DMS114 treated with DMSO at 0.1 percent for 48 hours (cell line): Measurements from ENCODE around the gene DNAJC1.

Source experiments
- DNase-seq: peaks from one replicate; lab custom pipeline; 2025; ENCODE audit not compliant: unreplicated experiment; lab: John Stamatoyannopoulos, UW

Gene DNAJC1

DNA sequence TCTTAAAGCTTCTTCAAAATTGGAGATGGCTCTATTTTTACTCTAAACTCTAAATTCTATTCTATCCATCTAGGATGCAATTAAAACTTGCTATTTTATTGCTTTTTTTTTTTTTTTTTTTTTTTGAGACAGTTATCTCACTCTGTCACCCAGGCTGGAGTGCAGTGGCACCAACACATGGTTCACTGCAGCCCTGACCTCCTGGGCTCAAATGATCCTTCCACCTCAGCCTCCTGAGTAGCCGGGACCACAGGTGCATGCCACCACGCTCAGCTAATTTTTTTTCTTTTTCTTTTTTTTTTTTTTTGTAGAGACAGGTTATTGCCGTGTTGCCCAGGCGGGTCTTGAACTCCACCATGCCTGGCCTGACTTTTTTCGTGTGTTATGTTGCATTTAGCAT, 41.2 kb downstream of the DNAJC1 start:
- no peak for DNase-seq

DNA sequence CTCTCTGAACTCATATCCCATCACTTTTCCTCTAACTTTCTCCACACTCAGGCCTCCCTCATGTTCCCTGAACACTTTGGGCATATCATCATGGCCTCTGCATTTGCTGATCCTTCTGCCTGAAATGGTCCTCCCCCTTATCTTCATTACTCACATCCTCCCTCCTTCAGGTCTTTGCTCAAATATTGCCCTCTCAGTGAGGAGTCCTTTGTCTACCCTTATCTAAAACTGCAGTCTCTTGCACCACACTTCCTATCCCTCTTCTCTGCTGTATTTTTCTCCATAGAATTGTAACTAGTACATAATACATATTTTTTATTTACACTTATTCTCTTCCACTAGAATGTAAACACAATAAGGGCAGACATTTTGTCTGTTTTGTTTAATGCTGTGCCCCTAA, 41.7 kb downstream of the DNAJC1 start:
- no peak for DNase-seq

GRCh38 chr10:21959998-21960397, 43.5 kb downstream of the DNAJC1 start:
- DNase-seq, result no peak

DNA sequence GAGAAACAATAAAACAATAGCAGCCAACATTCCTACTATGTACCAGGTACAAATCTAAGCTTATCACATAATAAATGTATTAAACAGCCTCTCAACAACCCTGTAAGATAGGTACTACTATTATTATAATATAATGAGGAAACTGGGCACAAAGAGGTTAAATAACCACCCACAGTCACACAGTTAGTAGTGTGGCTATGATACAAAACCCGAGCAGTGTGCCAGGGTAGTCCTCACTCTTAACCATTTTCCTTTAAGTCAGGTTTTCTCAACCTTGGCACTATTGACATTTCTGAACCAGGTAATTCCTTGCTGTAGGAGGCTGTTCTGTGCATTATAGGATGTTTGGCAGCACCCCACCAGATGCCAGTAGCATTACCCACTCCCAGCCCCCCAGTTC, 48.8 kb downstream of the DNAJC1 start:
- no peak for DNase-seq

GRCh38 chr10:21954132-21954531, 49.4 kb downstream of the DNAJC1 start:
- DNase-seq, result no peak

DNA sequence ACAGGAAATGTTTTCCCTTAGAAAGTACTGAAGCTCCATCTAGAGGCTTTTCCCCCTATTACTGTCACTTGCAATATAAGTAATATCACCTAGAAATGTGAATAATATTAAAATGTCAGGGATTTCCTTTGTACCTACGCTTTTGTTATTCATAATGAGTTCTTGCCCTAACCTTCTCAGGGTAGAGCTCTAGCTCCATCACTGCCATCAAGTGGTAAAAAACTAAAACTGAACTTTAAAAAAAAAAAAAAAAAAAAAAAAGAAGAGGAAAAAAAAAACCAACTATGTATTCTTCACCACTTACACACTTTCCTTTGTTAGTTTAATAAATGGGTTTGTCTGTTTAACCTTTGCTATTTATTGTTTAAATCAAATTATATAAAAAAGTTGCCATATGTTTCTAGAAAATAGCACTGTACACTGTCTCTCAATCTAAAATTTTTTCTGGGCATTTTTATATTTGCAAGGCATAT, 49.9 kb downstream of the DNAJC1 start:
- peak; percentile 71 for DNase-seq

DNA sequence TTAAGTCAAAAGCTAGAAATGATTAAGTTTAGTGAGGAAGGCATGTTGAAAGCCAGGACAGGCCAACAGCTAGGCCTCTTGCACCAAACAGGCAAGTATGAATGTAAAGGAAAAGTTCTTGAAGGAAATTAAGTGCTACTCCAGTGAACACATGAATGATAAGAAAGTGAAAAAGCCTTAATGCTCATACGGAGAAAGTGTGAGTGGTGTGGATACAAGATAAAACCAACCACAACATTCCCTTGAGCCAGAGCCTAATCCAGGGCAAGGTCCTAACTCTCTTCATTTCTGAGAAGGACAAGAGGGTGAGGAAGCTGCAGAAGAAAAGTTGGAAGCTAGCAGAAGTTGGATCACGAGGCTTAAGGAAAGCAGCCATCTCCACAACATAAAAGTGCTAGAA, 53.0 kb downstream of the DNAJC1 start:
- DNase-seq, result no peak

GRCh38 chr10:21946946-21947345, 56.6 kb downstream of the DNAJC1 start:
- no peak for DNase-seq

- DNase-seq, result no peak
Observed at GRCh38 chr10:21944727-21945386, 58.7 kb downstream of the DNAJC1 start.

- no peak for DNase-seq
Observed at GRCh38 chr10:21943633-21944265, 59.8 kb downstream of the DNAJC1 start.

DNA sequence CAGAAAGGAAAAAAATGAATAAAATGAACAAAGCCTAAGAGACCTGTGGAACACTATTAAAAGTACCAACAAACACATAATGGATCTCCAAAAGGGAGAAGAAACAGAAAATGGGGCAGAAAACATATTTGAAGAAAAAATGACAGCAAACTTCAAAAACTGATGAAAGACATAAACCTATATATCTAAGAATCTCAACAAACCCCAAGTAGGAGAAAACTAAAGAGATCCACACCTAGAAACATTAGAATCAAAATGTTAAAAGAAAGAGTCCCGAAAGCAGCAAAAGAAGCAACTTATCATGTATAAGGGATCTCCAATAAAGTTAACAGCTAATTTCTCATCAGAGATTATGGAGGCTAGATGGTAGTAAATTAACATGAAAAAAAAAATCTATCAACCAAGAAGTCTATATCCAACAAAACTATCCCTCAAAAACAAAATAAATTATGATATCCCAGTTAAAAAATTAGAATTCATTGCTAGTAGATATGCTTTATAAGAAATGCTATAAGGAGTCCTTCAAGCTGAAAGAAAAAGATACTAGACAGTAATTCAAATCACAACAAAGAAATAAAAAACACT, 68.0 kb downstream of the DNAJC1 start:
- no peak for DNase-seq

DNA sequence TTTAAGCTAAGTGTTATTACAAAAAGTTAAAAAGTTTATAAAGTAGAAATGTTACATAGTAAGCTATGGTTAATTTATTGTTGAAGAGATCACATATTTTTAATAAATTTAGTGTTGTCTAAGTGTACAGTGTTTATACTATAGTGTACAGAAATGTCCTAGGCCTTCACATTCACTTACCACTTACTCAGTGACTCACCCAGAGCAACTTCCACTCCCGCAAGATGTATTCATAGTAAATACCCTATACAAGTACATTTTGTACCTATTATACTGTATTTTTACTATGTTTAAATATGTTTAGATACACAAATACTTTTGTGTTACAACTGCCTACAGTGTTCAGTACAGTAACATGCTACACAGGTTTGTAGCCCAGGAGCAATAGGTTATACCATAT, 69.2 kb downstream of the DNAJC1 start:
- DNase-seq, result no peak

GRCh38 chr10:21929070-21929469, 74.5 kb downstream of the DNAJC1 start:
- DNase-seq, result peak; percentile 60

GRCh38 chr10:21927631-21928353, 75.7 kb downstream of the DNAJC1 start:
- peak; percentile 67 for DNase-seq

GRCh38 chr10:21926949-21927348, 76.6 kb downstream of the DNAJC1 start:
- DNase-seq, result peak; percentile 84

DNA sequence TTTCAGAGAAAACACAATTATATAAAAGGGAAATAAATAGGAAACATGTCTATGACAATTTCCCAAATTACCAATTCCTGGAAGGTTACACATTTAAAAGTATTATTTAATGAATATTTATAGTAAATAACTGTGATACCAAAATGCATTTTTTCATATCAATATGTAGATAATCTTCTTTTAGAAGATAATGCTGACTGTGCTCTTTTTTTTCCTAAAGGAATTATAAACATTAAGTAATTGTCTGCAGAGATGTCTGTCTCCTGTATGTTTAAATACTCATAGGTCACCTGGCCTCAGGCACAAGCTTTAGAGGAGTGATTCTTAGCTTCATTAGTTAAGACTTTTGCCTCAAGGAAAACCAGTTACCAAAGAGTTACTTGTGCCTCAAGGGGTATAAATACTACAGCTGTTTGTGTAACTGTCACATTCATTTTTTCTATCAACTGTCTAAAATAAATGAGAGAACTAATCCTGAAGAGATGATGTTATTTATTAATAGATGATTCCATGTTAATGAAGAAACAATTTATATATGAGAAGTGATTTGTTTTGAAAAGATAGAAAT, 77.1 kb downstream of the DNAJC1 start:
- peak; percentile 40 for DNase-seq

DNA sequence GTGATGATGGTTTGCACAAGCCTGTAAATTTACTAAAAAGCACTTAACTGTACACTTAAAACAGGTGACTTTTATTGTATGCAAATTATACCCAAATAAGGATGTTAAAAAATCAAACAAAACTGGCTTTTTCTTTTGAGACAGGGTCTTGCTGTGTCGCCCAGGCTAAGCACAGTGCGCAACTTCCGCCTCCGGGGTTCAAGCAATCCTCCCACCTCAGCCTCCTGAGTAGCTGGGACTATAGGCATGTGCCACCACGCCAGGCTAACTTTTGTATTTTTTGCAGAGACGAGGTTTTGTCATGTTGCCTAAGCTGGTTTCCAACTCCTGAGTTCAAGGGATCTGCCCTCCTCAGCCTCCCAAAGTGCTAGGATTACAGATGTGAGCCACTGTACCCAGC, 77.7 kb downstream of the DNAJC1 start:
- DNase-seq, result no peak

GRCh38 chr10:21924511-21924910, 79.0 kb downstream of the DNAJC1 start:
- DNase-seq, result no peak

DNA sequence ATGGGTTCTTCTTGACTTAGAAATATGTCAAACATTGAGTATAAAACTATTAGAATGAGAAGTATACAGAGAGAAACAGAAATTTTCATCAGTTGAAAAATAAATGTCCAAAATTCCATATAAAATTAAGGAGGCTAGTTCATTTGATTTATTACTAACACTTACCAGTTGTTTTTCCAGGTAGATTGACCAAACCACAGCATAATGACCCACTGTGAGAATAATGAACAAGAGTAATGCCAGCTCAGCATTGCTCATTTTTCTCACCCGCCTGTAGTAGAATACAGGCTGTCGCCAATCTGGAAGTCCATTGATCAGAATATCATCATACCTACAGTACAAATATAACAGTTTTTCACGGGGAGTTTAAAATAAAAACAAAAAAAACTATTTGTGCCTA, 82.9 kb downstream of the DNAJC1 start:
- no peak for DNase-seq

- DNase-seq, result no peak
Observed at GRCh38 chr10:21919906-21920305, 83.6 kb downstream of the DNAJC1 start.

DNA sequence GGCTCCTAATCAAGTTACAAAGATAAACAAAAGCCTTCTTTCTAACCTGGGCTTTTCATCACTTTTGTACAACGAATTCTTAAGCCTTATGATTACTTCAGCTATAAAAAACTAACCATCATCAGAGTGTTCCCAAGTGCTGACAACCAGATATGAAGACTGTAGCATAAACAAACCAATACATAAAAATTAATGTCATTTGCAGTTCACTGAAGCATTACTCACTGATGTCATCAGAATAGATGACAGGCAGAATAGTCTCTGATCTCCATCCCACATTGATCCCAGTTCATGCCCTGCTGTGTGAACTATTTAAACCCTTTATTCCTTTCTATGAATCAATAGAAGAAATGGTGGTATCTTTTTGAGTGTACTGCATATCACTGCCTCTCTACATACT, 84.4 kb downstream of the DNAJC1 start:
- no peak for DNase-seq

GRCh38 chr10:21912625-21913024, 90.9 kb downstream of the DNAJC1 start:
- no peak for DNase-seq
